ENCODE measurements around the gene ICE1. TPM values are rescaled to one million over a fixed set of nuclear protein-coding genes. Genes with fewer than 3 reads are reported as not detected.
"Not testable (repeated sequence)": the region's sequence is repeated elsewhere in the genome, so short reads cannot be mapped to it uniquely, and the experiment has no call there.

ICE1 gene
- polyA plus RNA-seq, 1 donor: 25.7 TPM

DNA sequence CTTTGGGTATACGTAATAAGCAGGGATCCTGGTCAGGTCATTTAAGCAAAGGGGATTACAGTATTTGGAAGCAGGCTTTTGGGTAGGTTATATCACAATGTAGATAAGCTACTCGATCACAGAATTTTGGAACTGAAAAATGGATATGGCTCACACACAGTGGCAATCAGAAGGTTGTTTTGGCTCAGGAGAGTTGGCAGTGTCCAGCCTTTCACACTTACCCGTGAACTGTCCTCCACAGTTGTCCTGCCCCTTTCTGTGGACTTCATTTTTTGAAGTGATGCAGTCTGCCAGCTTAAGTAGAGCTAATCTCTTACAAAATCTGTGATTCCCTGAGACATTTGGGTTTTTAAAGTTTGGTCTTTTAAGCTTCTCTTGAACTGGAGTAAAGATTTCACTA lies 30.7 kb downstream of the ICE1 start:
- DNase-seq (ENCODE audit: low read depth): no peak

DNA sequence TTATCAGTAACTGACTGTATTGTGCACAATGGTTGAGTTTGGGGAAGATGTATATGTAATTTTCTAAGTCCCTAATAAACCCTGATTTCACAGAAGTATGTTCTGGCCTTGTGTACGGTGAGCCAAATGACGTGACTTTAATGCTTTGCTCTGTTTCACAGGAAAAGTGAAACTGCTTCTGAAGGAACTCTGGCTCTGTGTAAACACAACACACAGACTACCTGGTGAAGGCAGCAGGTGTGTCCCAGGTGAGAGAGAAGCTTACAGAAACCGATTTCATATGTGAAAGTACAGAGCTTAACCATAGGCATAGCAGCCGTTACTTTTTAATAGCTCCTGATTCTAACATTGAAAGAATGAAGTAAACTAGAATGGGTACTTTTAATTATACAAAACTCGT lies 31.9 kb downstream of the ICE1 start:
- DNase-seq (ENCODE audit: low read depth): no peak

DNA sequence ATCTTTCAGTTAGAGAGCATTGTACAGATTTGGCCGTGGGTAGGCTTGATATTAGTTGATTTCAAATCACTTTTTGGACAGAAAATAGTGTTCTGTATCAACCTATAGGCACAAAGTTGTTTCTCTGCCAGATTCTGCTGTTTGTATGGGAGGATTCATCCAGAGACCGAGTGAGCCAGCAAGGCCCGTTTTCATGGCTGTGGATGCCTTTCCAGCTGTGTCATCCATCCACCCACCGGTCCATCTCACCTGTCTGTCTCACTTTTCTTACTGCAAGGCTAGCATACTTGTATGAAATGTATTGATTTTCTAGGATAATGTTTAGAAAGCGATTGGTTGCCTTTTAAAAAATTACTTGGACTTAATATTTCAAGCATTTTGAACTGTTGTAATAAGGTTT lies 34.4 kb downstream of the ICE1 start:
- no peak for DNase-seq (ENCODE audit: low read depth)

DNA sequence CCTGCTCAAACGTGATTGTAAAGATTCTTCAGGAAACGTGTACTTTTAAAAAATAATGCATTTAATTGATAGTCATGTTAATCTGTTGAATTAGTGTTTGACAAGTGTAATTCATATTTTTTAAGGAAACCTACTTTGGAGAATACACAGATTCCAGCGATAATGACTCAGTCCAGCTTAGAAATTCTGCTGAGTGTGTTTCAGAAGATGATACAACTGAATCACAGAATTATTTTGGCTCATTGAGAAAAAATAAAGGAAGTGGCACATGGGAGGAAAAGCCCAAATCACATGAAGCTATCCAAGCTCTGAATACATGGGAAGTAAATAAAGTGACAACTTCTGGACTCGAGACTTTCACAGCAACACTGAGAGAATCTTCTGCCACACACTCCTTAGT lies 37.8 kb downstream of the ICE1 start:
- DNase-seq (ENCODE audit: low read depth): no peak

- DNase-seq (ENCODE audit: low read depth): no peak
Observed at GRCh38 chr5:5461012-5461411, 38.5 kb downstream of the ICE1 start.

DNA sequence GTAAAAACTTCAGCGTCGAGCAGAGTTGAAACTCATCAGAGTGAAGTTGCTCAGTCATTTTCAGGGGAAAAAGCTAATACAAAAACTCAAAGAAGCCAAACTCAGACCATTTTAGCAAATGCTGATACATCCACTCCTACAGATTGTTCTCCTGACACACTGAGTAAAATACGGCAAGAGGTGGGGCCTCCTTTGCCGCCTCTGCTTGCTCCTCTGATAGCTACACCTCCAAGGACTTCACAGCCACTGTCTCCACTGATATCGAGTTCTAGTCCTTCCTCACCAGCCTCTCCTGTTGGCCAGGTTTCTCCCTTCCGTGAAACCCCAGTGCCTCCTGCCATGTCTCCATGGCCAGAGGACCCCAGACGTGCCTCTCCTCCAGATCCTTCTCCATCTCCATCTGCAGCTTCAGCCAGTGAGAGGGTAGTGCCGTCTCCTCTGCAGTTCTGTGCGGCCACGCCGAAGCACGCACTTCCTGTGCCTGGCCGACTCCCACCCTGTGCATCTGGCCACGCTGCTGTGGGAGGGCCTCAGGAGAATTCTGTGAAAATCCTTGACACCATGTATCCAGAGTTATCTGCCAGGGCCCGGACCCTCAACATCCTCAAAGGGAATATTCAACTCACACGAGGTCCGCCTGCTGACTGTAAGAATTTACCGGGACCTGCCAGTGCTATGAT lies 41.7 kb downstream of the ICE1 start:
- no peak for DNase-seq (ENCODE audit: low read depth)

- no peak for DNase-seq (ENCODE audit: low read depth)
Observed at GRCh38 chr5:5466227-5466626, 43.8 kb downstream of the ICE1 start.

GRCh38 chr5:5467737-5468136 lies 45.3 kb downstream of the ICE1 start:
- no peak for DNase-seq (ENCODE audit: low read depth)

DNA sequence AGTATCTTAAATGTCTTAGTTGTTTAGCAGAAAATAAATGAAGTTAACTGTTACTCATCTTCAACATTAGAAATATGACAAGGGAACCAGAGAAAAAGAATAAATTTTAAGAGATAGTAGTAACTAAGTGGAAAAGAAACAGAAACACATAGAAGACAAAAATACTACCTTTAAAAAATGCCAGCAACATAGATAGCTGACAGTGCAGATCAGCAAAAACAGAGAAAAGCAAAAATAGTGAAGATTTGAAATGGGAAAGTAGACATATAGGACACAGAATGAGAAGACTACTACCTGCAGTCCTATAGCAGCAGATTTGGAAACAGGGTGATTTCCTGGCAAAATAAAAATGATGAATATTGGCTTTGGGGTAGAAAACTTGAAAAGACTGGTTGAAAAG lies 48.5 kb downstream of the ICE1 start:
- DNase-seq (ENCODE audit: low read depth): no peak

GRCh38 chr5:5473226-5473625 lies 50.7 kb downstream of the ICE1 start:
- DNase-seq (ENCODE audit: low read depth): no peak

- DNase-seq (ENCODE audit: low read depth): no peak
Observed at GRCh38 chr5:5474961-5475360, 52.5 kb downstream of the ICE1 start.

DNA sequence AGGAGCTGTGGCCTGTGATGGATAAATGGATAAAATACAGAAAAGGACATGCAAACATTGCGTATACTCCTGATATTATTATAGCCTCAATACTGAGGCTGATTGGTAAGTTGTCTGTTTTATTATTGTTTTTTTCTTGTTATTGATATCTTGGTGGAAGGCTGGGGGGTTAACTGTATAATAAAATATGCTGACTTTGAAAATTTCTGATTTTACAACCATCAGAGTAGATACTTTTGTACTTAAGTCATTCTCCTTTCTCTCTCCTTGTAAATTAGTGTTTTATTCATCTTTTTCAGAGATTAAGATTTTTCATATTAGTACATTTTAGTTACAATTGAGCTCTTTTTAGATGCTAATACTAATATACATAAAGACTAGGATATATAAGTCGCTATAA lies 53.5 kb downstream of the ICE1 start:
- DNase-seq (ENCODE audit: low read depth): no peak

DNA sequence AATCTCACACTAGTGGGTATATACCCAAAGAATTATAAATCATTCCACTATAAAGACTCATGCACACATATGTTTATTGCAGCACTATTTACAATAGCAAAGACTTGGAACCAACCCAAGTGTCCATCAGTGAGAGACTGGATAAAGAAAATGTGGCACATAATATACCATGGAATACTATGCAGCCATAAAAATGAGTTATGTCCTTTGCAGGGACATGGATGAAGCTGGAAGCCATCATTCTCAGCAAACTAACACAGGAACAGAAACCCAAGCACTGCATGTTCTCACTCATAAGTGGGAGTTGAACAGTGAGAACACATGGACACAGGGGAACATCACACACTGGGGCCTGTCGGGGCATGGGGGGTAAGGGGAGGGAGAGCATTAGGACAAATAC lies 57.1 kb downstream of the ICE1 start:
- DNase-seq (ENCODE audit: low read depth): not testable (repeated sequence)

GRCh38 chr5:5480481-5481111 lies 58.1 kb downstream of the ICE1 start:
- DNase-seq (ENCODE audit: low read depth): no peak

DNA sequence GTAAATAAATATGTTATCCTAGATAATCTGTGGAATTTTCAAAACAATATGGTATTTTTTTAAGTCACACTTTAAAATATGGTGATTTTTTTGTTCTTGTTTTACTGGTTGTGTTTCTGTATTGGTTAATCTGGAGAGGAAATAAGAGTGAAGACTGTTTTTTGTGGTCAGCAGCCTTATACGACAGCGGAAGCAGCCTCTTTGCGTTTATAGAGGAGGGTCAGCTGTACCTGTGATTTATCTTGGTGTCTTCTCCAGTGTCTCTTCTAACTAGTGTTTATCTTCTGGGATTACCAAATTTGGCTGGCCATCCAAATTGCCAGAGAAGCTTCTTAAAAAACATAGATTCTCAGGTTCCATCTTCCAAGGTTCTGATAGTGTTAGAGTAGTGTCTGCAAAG lies 58.7 kb downstream of the ICE1 start:
- no peak for DNase-seq (ENCODE audit: low read depth)

- DNase-seq (ENCODE audit: low read depth): no peak
Observed at GRCh38 chr5:5481633-5482032, 59.2 kb downstream of the ICE1 start.

DNA sequence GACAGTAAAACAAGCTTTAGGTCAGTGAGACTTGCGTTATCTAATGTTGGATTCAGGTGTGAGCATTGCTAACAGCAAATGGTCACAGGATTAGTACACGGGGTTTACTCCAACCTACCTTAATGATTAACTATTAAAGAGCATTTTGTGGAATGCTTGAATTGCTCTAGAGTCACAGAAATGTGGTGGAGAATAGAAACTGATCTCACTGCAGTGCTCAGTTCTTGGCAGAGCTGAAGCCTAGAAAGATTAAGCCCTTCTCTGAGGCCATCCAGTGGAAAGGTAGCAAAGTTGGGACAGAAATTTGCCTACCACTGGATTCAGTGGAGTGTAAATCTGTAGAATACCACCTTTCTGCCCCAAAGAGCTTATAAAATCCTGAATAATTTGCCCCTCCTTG lies 60.9 kb downstream of the ICE1 start:
- no peak for DNase-seq (ENCODE audit: low read depth)

DNA sequence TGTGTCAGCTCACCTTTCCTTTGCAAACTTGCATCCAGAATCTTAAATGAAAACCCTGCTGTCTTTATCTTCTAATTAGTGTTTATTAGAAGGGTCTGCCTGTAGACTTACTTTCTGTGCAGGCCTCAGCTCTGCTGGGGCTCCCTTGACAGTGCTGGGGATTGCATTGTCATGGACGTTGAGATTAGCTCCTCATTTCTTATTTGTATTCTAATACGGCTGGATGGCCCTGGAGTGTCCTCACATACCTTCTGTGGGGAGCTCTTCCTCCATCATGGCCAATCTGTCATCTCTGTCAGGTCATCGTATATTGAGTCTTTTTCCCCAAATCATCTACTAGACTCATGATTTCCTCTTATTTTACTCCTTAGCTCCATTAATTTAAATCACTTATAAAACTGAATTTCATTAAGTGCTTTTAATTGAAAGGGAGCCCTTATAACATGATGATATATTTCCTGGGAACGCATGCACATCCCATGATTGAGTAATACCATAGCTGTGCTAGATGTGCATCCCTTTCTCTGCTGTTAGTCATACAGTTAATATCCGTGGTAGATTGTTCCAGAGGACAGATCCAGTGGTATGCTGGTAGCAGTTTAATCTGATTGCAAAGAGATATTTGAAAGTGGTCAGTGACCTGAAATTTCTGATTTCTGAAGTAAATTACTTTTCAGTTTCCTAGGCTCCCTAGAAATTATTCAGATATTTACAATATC lies 61.6 kb downstream of the ICE1 start:
- DNase-seq (ENCODE audit: low read depth): no peak

DNA sequence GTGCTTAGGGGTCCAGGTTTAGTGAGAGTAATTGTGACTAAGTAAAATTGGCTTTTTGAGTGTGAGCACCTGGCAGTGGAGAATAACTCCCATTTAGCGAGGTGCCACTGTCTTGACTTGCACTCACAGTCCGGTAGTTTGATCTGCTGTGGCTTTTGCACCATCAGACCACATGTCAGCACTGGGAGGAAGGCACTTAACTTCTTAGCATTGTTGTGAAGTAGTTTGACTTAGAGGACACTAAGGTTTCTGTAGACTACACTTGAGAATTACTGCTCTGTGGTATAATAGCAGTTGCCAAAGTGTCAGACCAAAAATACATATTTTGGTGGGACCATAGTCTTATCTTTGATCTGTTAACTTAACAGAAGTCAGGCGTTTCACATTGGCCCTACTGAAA lies 63.6 kb downstream of the ICE1 start:
- no peak for DNase-seq (ENCODE audit: low read depth)

DNA sequence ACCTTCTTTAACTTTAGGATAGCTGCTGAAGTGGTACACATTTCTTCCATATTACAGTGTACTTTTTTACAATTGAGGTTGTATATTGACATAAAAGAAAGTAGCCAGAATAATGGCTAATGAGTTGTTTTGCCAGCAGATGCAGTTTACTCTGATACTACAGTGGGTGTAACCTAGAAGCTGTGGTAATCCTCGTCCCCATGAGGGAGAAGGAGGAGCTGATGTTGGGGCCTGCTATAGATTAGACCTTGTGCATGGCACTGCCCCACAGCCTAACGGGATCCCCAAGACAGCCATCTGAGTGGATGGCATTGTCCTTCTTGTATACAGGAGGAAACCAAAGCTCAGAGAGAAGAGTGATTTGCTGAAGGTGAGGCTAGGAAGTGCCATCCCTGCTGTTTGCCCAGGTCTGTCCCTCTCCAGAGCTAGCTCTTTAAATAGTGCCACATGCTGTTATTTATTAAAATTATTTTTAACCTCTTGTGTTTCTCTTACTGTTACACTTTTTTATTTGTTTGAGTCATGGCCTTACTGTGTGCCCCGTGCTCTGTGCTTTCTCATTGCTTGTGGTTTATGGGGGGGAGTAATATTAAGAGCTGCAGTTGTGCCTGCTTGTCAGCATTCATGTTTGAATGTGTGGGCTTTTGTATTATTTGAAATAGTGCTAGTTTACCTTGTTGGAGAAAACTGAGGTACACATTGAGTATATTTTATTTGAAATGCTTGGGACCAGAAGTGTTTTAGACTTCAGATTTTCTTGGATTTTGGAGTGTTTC lies 65.3 kb downstream of the ICE1 start:
- no peak for DNase-seq (ENCODE audit: low read depth)

DNA sequence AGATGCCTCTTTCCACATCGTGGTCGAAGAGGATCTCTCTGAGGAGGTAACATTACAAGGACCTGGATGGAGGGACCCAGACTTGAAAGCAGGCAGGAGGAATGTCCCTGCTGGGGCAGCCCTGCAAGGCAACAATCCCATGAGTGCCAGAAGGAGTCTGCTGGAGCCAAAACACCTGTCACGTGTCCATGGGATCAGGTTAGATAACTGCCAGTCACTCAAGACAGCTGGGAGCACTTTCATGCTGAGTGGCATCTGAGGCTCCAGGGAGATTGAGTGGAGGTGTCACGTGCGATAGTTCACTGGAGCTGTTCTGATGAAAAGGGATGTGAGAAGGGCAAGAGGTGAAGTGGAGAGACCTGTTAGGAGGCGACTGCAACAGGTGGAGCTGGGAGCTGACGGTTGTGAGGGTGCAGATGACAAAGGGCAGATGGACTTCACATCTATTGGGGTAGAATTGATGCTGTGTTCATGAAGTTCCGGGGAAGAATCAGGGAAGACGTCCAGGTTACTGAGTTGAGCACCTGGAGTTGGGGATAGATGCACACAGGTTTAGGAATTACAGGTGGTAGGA lies 68.4 kb downstream of the ICE1 start:
- DNase-seq (ENCODE audit: low read depth): no peak

Measured in forelimb muscle (tissue), 1 donor.